Upper lobe of left lung (tissue), 6 donors: Measurements from ENCODE around the gene DDAH1. TPM values are rescaled to one million over a fixed set of nuclear protein-coding genes. Genes with fewer than 3 reads are reported as not detected.

Experiments
- ATAC-seq, 2 donors: fragments of 200-7000 bp; cut with Tn5 transposase; one replicate each; pipeline ENCODE4 v1.9.1; 2022; ENCODE audit warnings: mild to moderate bottlenecking in 2 of 2, moderate library complexity in 2 of 2; ENCODE audit not compliant: low FRiP score in 2 of 2
- DNase-seq, 2 donors: peaks; one replicate each; pipeline ENCODE4 v3.0.0-alpha.2; 2019 to 2020
- H3K27ac ChIP-seq, 4 donors: fragments of 200-600 bp; sonication (generic); one replicate each; pipeline ENCODE4 v1.5.1; 2016 to 2019
- H3K27me3 ChIP-seq, 4 donors: fragments of 200-600 bp; sonication (generic); one replicate each; pipeline ENCODE4 v1.5.1; 2017 to 2019
- H3K36me3 ChIP-seq, 4 donors: fragments of 200-600 bp; sonication (generic); one replicate each; pipeline ENCODE4 v1.5.1; 2016 to 2019
- H3K4me1 ChIP-seq, 4 donors: fragments of 200-600 bp; sonication (generic); one replicate each; pipeline ENCODE4 v1.5.1; 2018 to 2019
- H3K4me3 ChIP-seq, 4 donors: fragments of 200-600 bp; sonication (generic); one replicate each; pipeline ENCODE4 v1.5.1; 2017 to 2019; ENCODE audit warnings: mild to moderate bottlenecking in 2 of 4, moderate library complexity in 1 of 4
- H3K9me3 ChIP-seq, 4 donors: fragments of 200-600 bp; sonication (generic); one replicate each; pipeline ENCODE4 v1.5.1; 2018 to 2019
- CTCF ChIP-seq, 6 experiments: fragments of 450-650 bp in 4 of 6; fragments of 200-600 bp in 2 of 6; sonication (generic) in 2 of 6; IDR thresholded peaks; one replicate each; pipeline ENCODE4 v1.5.1; 2016 to 2019; ENCODE audit warnings: antibody characterized with exemption in 6 of 6
- EP300 ChIP-seq, 4 donors: sonication (generic); formaldehyde crosslinking; IDR thresholded peaks; one replicate each; pipeline ENCODE4 v1.5.1; 2017; ENCODE audit warnings: antibody characterized with exemption in 4 of 4, control low read depth in 2 of 4
- POLR2A ChIP-seq, 4 donors: fragments of 450-650 bp; IDR thresholded peaks; one replicate each; pipeline ENCODE4 v1.5.1; 2016 to 2017; ENCODE audit warnings: antibody characterized with exemption in 4 of 4, mild to moderate bottlenecking in 2 of 4
- POLR2AphosphoS5 ChIP-seq, 2 donors: sonication (generic); formaldehyde crosslinking; IDR thresholded peaks; one replicate each; pipeline ENCODE4 v1.5.1; 2017; ENCODE audit warnings: antibody characterized with exemption in 2 of 2
- WGBS, 2 donors: methylation state at CpG; one replicate each; pipeline ENCODE4 v1.1.5; 2017 to 2018; 5-methylcytosine and 5-hydroxymethylcytosine counted together
- total RNA-seq, 6 donors: library from RNA; depleted of rRNA in 4 of 6; stranded (reverse); fragments of >200 nt in 4 of 6; gene quantifications; one replicate each; pipeline versions ENCODE4 v1.1.0 to v1.2.1, GENCODE V29; 2016 to 2021
- donor health status: DM: no; HTN: no; CAD: no; lungs with moderate emphysema.
- donor health status: DM: no; HTN: yes; CAD: no; lungs with severe emphysema.

Gene DDAH1
- total RNA-seq, 6 donors from 2014 or later, result 24.1 to 78.8 (median 52.6) TPM

DNA sequence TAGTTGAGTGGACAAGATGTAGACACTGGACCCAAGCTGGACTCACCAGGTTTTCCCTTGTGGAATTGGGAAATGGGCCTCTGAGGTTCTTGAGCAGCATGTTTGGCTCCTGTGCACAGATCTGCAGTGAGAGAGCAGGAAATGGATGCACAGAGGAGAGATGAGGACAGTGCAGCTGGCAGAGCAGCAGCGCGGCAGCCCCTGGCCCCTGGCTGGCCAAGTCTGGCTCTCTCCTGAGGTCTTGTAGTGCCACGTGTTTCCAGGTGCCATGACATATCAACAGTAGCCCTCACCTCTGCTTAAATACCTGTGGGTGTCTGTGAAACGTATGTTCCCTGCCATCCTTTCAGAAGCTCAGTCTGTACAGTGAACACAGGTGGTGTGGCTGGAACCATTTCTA is 169.3 kb downstream of the DDAH1 start:
- Histone ChIP-seq H3K9me3 (no peaks in the 10 kb centered on the region), H3K4me3 (no peak overlapping the region), H3K27ac (no peak overlapping the region), H3K4me1 (peaks cover 16 to 20% (median 18%) of the 10 kb centered on the region in 4 donors), H3K27me3 (no peaks in the 10 kb centered on the region), H3K36me3 (no peaks in the 10 kb centered on the region)
- 79 to 86% methylated on average over 4 of the region's 4 CpGs for WGBS, 2 donors
- ATAC-seq (no peak), DNase-seq (peak in 1 of 2 donors; percentile 48)
- TF ChIP-seq CTCF (IDR thresholded peaks at IDR 0.05) (no peak), POLR2A (IDR thresholded peaks at IDR 0.05) (no peak), EP300 (IDR thresholded peaks at IDR 0.05) (no peak), POLR2AphosphoS5 (IDR thresholded peaks at IDR 0.05) (no peak)

- no peak for ATAC-seq
- peaks cover 16 to 20% (median 18%) of the 10 kb centered on the region in 4 donors for H3K4me1 ChIP-seq
- H3K27me3 ChIP-seq, result no peaks in the 10 kb centered on the region
- no peaks in the 10 kb centered on the region for H3K9me3 ChIP-seq
- DNase-seq, result no peak
- no peak overlapping the region for H3K27ac ChIP-seq
- H3K36me3 ChIP-seq, result no peaks in the 10 kb centered on the region
- WGBS, 2 donors, result 31 to 40% methylated on average over 3 of the region's 3 CpGs
- no peak overlapping the region for H3K4me3 ChIP-seq
- no peak for TF ChIP-seq CTCF (IDR thresholded peaks at IDR 0.05)
- TF ChIP-seq POLR2A (IDR thresholded peaks at IDR 0.05), result no peak
- TF ChIP-seq EP300 (IDR thresholded peaks at IDR 0.05), result no peak
- TF ChIP-seq POLR2AphosphoS5 (IDR thresholded peaks at IDR 0.05), result no peak
Measured at GRCh38 chr1:85295006-85295431, 169.9 kb downstream of the DDAH1 start.

DNA sequence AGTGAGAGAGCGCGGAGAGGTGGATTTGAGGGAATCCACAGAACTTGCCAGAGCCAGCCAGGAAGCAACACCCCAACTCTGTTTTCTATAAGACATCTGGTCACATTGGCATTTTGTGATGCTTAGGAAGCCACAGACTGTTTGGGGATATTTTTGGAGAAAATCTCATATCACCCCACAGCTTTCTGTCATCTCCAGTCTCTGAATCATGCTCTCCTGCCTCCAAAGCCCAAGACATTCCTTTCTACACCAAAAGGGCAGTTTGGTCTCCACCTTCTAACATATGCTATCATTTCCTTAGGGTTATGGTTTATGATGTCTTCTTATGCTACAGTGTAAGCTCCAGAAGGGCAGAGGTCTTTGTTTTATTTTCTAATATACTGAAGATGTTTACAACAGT is 174.1 kb downstream of the DDAH1 start:
- H3K36me3 ChIP-seq, result no peaks in the 10 kb centered on the region
- 100% methylated on average over 2 of the region's 2 CpGs for WGBS, 2 donors
- H3K27me3 ChIP-seq, result no peaks in the 10 kb centered on the region
- DNase-seq (no peak), ATAC-seq (no peak)
- no peak overlapping the region for H3K4me3 ChIP-seq
- no peaks in the 10 kb centered on the region for H3K9me3 ChIP-seq
- H3K4me1 ChIP-seq, result peaks cover 0 to 5% (median 0%) of the 10 kb centered on the region in 4 donors
- no peak overlapping the region for H3K27ac ChIP-seq
- TF ChIP-seq POLR2A (IDR thresholded peaks at IDR 0.05) (no peak), CTCF (IDR thresholded peaks at IDR 0.05) (no peak), POLR2AphosphoS5 (IDR thresholded peaks at IDR 0.05) (no peak), EP300 (IDR thresholded peaks at IDR 0.05) (no peak)

GRCh38 chr1:85289848-85290335 is 175.1 kb downstream of the DDAH1 start:
- Histone ChIP-seq H3K36me3 (no peaks in the 10 kb centered on the region), H3K4me3 (no peak overlapping the region), H3K4me1 (no peaks in the 10 kb centered on the region), H3K27ac (no peak overlapping the region), H3K9me3 (no peaks in the 10 kb centered on the region), H3K27me3 (no peaks in the 10 kb centered on the region)
- DNase-seq (no peak), ATAC-seq (no peak)
- TF ChIP-seq POLR2A (IDR thresholded peaks at IDR 0.05) (no peak), EP300 (IDR thresholded peaks at IDR 0.05) (no peak), CTCF (IDR thresholded peaks at IDR 0.05) (no peak), POLR2AphosphoS5 (IDR thresholded peaks at IDR 0.05) (no peak)
- WGBS, 2 donors, result 84 to 86% methylated on average over 4 of the region's 4 CpGs

DNA sequence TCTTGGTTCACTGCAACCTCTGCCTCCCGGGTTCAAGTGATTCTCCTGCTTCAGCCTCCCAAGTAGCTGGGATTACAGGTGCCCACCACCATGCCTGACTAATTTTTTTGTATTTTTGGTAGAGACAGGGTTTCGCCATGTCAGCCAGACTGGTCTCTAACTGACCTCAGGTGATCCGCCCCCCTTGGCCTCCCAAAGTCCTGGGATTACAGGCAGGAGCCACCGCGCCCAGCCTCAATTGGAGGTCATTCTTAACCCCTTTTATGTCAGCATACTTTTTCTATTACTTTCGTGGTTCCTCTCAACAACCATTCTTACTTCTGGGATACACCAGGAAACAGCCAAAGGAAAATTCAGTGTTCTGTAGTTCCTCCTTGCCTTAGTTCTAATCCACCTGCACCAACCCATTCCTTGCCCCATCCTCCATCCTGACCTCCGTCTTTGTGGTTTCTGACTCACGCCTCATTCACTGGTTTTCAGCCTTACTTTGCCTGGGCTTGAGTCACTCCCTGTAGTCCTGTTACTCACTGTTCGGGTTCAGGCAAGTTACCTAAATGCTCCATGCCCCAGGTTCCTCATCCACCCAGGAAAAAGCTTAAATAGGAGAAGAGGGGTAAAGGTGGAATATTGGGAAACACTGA is 175.6 kb downstream of the DDAH1 start:
- Histone ChIP-seq H3K4me1 (no peaks in the 10 kb centered on the region), H3K27me3 (no peaks in the 10 kb centered on the region), H3K36me3 (no peaks in the 10 kb centered on the region), H3K27ac (no peak overlapping the region), H3K9me3 (no peaks in the 10 kb centered on the region), H3K4me3 (no peak overlapping the region)
- DNase-seq, result no peak
- ATAC-seq, result no peak
- WGBS, 2 donors, result 88 to 93% methylated on average over 9 of the region's 9 CpGs
- no peak for TF ChIP-seq EP300 (IDR thresholded peaks at IDR 0.05)
